ENCODE data around the gene OR2AE1.
"Not testable (repeated sequence)": the region's sequence is repeated elsewhere in the genome, so short reads cannot be mapped to it uniquely, and the experiment has no call there.

OR2AE1 gene

GRCh38 chr7:99876933-99877332 is at the start of gene OR2AE1:
Gene OR2AE1, minus strand, starts transcription at chr7:99877033. Its CDS starts 0 bp downstream, at chr7:99877033.
- DNase-seq (ENCODE audit: low read depth): no peak

DNA sequence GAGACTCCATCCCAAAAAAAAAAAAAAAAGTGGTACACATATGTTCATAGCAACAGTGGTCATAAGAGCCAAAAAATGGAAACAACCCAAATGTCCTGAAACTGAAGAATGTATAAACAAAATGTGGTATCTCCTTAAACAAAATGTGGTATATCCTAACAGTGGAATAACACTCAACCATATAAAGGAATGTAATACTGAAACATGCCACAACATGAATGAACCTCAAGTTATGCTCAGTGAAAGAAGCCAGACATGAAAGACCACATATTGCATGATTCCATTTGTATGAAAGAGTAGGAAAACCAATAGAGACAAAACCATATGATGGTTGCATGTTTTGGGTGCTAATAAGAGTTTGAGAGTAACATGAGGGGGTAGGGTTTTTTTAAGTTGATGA is 49.5 kb upstream of the OR2AE1 start:
- DNase-seq (ENCODE audit: low read depth): no peak

GRCh38 chr7:99923200-99923599 is 46.4 kb upstream of the OR2AE1 start:
- DNase-seq (ENCODE audit: low read depth): no peak

DNA sequence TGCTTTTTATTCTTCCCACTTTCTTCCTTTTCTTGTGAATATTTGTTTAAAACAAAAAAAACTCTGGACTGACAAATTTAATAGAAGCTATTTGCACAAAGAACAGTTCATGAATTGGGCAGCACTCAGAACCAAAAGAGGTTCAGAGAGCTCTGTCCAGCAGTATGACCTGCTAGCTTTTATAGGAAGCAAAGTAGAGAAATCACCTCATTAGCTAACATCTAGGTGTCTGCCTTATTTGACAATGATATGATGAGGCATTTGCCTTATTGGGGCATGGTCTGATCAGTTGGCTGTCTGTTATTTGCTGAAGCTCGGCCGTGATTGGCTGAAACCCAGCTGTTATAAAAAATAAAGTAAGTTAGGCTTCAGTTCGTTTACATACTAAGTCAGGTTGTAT is 43.3 kb upstream of the OR2AE1 start:
- no peak for DNase-seq (ENCODE audit: low read depth)

- DNase-seq (ENCODE audit: low read depth): no peak
Observed at GRCh38 chr7:99919814-99920112, 42.9 kb upstream of the OR2AE1 start.

DNA sequence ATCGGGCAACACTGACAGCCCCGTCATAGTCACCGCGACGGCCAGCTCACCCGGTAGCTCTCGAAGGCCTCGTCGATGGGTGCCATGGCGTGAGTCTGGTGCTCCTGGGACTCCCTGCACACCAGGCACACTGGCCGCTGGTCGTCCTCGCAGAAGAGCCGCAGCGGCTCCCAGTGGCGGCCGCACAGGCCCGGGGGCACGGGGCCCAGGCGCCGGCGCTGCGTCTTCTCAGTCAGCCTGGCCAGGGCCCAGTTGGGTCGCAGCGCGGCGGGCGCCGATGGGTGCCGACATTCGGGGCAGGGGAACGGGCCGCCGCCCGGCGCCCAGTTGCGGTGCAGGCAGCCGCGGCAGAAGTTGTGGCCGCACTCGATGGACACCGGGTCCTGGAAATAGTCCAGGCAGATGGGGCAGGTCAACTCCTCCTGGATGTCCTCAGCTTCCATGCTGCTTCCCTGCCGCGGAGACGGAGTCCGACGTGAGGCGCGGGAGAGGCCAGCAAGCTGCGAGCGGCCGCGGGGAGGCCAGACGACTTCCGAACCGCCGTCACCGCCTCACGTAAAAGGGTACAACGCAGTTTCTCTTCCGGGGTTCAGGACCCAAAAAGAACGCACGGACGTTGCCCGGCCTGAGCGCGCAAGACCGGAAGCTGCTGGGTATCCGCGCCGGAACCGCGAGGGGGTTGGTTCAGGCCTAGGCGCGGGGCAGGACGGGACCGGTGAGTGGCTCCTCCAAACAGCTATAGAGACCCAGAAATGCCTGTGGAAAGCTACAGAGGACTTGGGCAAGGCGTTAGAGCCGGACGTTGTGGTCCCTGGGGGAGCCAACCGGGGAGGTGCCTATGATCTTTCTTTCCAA is 42.4 kb upstream of the OR2AE1 start, which contains the start of gene TRIM4:
Gene TRIM4, minus strand, starts transcription at position 572 of the 855 bp plus-strand sequence. Its CDS starts 129 bp downstream, at position 443.
- peak; percentile 83 for DNase-seq (ENCODE audit: low read depth)

DNA sequence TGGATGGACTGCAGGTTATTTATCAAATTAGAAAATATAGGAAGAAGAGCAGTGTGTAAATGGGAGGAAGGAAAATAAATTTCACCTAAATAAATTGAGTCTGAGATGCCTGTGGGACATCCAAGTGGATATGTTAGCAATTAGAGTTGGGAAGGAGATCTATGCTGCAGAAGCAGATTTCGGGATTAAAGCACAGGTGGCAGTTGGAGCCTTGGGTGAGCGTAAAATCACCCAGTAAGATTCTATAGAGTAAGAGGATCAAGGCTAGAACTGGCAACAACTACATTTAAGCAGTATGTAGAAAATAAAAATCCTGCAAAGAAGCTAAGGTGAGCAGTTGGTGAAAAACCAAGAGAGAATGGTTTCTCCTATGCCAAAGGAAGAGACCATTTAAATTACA is 34.1 kb upstream of the OR2AE1 start:
- no peak for DNase-seq (ENCODE audit: low read depth)

- DNase-seq (ENCODE audit: low read depth): no peak
Observed at GRCh38 chr7:99901581-99901980, 24.7 kb upstream of the OR2AE1 start.

DNA sequence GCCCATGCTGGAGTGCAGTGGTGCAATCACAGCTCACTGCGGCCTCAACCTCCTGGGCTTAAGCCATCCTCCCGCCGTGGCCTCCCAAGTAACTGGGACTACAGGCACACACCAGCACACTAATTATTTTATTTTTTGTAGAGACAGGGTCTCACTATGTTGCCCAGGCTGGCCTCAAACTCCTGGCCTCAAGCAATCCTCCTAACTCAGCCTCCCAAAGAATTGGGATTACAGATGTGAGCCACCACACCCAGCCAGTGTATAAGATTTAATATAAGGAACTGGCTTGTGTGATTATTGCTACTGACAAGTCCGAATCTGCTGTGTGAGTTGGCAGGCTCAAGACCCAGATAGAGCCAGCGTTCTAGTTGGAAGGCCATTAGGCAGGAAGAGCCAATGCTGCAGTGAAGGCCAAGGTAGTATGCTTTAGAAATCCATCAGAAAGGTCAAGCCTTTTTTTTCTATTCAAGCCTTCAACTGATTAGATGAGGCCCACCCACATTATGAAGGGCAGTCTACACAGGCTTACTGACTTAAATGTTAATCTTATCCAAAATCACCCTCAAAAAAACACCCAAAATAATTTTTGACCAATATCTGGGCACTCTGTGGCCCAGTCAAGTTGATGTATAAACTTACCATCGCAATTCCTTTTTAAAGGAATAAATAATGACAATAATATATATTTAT is 23.1 kb upstream of the OR2AE1 start:
- DNase-seq (ENCODE audit: low read depth): no peak

- no peak for DNase-seq (ENCODE audit: low read depth)
Observed at GRCh38 chr7:99898836-99899235, 22.0 kb upstream of the OR2AE1 start.

DNA sequence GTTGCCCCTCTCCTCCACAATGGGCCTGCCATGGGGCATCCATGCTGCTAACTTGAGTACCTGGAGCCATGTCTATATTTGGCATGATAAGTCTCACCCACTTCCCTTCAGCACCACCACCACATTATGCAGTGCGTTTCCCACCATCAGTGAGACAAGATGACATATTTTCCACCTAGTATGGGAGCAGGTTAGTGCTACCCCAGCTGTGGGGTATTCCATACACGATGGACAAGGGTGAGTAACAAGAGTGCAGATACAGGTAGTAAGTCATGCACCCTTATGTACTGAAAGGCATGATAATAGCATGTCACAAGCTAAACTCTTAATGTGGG is 21.2 kb upstream of the OR2AE1 start:
- DNase-seq (ENCODE audit: low read depth): no peak

DNA sequence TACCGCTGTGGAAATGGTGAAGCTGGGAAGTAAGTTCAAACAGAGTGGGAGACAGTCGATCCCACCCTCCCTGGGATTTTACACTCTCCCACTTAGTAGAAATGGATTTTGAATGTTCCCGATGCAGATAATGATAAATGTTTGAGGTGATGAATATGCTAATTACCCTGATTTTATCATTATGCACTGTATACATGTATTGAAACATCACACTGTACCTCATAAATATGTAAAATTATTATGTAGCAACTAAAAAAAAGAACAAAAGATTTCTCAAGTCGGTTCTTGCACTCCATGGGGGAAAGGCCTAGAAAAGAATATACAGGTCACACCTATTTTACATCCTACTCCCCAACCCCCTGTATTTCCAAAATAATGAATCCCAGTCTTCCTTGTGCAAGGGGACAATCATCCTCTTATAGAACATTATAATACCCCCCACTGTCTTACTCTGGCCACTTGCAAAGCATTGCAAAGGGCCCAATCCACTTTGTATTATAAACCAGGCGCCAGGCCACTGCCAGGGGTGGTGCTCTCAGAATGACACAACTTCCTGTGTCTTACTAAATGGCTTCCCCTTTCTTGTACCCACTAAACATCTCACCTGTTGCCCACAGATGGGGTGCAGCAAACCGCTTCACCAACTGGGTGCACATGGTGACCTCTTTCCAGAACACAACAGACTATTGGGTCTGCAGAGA is 20.6 kb upstream of the OR2AE1 start:
- no peak for DNase-seq (ENCODE audit: low read depth)

DNA sequence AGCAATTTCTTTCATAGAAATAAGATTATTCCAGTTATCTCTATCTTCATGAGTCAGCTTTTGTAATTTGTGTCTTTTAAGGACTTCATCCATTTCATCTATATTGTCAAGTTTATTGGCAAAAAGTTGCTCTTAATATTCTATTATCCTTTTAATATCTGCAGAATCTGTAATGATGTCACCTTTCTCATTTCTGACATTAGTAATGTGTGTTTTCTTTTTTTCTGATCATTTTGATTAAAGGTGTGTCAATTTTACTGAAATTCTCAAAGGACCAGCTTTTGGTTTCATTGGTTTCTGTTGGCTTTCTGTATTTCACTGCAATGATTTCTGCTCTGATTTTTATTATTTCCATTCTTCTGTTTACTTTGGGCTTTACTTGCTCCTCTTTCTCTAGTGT is 17.9 kb upstream of the OR2AE1 start:
- DNase-seq (ENCODE audit: low read depth): no peak

GRCh38 chr7:99893280-99893679 is 16.4 kb upstream of the OR2AE1 start:
- no peak for DNase-seq (ENCODE audit: low read depth)

DNA sequence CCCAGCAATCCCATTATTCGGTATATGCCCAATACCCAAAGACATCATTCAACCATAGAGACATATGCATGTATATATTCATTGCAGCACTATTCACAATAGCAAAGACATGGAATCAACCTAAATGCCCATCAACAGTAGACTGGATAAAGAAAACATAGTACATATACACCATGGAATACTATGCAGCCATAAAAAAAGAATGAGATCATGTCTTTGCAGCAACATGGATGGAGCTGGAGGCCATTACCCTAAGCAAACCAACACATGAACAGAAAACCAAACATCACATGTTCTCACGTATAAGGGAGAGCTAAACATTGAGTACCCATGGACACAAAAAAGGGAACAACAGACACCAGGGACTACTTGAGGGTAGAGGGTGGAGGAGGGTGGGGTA is 13.5 kb upstream of the OR2AE1 start:
- not testable (repeated sequence) for DNase-seq (ENCODE audit: low read depth)

DNA sequence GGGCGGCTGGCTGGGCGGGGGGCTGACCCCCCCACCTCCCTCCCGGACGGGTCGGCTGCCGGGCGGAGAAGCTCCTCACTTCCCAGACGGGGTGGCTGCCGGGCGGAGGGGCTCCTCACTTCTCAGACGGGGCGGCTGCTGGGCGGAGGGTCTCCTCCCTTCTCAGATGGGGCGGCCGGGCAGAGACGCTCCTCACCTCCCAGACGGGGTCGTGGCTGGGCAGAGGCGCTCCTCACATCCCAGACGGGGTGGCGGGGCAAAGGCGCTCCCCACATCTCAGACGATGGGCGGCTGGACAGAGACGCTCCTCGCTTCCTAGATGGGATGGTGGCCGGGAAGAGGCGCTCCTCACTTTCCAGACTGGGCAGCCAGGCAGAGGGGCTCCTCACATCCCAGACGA is 11.5 kb upstream of the OR2AE1 start:
- not testable (repeated sequence) for DNase-seq (ENCODE audit: low read depth)

- DNase-seq (ENCODE audit: low read depth): no peak
Observed at GRCh38 chr7:99881370-99881769, 4.5 kb upstream of the OR2AE1 start.

DNA sequence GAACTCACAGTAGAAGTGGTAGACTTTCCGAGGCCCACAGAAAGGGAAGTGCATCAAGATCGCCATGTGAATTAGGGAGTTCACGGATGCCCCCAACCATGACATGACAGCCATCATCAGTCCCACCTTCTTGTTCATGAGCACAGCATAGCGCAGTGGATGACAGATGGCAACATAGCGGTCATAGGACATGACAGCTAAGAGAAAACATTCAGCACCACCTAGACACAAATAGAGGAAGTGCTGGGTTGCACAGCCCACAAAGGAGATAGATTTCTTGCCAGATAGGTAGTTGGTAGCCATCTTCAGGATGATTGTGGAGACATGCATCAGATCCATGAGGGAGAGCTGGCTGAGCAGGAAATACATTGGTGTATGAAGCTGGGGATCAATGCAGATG is 342 bp downstream of the OR2AE1 start:
- no peak for DNase-seq (ENCODE audit: low read depth)

- no peak for DNase-seq (ENCODE audit: low read depth)
Observed at GRCh38 chr7:99868246-99868645, 8.6 kb downstream of the OR2AE1 start.

GRCh38 chr7:99867477-99867876 is 9.4 kb downstream of the OR2AE1 start:
- DNase-seq (ENCODE audit: low read depth): not testable (repeated sequence)

DNA sequence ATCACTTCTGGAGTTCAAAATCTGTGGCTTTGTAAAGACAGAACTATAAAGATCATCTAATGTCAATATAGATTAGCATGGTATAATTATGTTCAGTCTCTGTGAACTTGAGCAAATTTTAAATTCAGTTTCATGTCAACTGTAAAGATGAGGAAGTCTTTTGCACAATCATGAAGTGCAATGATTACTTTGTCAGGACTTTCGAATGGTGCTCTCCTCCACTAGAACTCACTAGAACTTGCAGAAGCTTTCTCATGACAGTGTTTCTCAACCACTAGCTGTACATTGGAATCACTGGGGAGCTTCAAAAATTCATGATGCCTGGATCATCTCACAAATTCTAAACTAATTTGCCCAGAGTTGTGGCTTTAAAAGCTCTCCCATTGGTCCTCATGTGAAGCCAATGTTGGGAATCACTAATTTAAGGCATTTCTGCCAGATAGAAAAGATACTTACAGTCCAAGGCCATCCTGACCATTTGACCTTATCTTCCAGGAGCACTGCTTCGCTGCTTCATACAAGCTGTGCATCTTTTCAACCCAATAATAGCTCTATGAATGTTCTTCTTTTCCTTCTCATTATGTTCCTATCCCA is 12.9 kb downstream of the OR2AE1 start:
- DNase-seq (ENCODE audit: low read depth): no peak

DNA sequence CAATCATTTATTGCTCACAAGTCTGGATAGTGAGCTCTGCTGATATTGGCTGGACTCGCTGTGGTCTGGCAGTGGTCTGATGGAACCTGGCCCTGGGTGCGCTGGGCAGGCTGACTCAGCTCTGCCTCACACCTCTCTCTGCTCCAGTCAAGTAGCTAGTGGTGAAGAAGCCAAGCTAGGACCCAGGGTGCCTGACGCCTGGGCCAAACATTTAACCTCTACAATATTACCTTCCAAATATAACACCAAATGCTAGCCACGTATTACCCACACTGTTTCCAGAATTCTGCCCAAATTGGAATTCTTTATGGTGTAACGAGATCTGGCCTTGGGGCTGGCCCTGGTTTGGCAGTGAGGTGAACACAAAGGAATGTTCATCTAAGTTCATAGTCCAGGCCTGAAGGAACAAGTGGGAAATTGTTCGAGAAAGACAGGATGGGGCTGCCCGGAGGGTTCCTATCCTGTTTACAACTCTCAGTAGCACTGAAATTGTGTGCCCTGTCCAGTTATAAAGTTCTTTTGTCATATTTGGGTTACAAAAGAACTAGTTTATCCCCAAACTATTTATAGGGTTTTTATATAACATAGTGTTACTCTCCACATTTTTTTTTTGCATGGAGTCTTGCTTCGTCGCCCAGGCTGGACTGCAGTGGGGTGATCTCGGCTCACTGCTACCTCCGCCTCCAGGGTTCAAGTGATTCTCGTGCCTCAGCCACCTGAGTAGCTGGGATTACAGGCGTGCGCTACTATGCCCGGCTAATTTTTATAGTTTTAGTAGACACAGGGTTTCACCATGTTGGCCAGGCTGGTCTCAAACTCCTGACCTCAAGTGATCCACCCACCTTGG is 16.3 kb downstream of the OR2AE1 start:
- peak; percentile 19 for DNase-seq (ENCODE audit: low read depth)

Data from GM04504 (cell line).